HepG2 (cell line): ENCODE data around the gene RPS6KL1. TPM values are rescaled to one million over a fixed set of nuclear protein-coding genes. Genes with fewer than 3 reads are reported as not detected.

Source experiments
- ARID3A ChIP-seq: IDR thresholded peaks from 2 replicates; pipeline ENCODE4 v1.6.1; 2012; ENCODE audit warnings: low read depth, low read length, improper control_type of control experiment
- ARNTL ChIP-seq: sonication (generic); formaldehyde crosslinking; IDR thresholded peaks from 2 replicates; pipeline ENCODE4 v1.4.0; 2020; ENCODE audit warnings: mild to moderate bottlenecking, missing genetic modification reagents
- ATAD3A ChIP-seq: sonication (generic); formaldehyde crosslinking; IDR thresholded peaks from 2 replicates; pipeline ENCODE4 v1.4.0; 2020; ENCODE audit warnings: missing genetic modification reagents
- ATF5 ChIP-seq: sonication (generic); formaldehyde crosslinking; IDR thresholded peaks from 2 replicates; pipeline ENCODE4 v1.4.0; 2020; ENCODE audit warnings: mild to moderate bottlenecking, low read depth, missing genetic modification reagents
- CCAR2 ChIP-seq: fragments of 200-400 bp; formaldehyde crosslinking; optimal IDR thresholded peaks from 2 replicates; pipeline ENCODE3; 2018; ENCODE audit warnings: low read depth, mild to moderate bottlenecking, low read length, moderate library complexity
- ESRRA ChIP-seq: sonication (generic); formaldehyde crosslinking; IDR thresholded peaks from 2 replicates; pipeline ENCODE4 v1.5.1; 2020; ENCODE audit warnings: mild to moderate bottlenecking, low read depth, missing genetic modification reagents
- FOXO1 ChIP-seq: sonication (generic); formaldehyde crosslinking; IDR thresholded peaks from 2 replicates; pipeline ENCODE4 v1.4.0; 2020; ENCODE audit warnings: missing genetic modification reagents
- GPBP1L1 ChIP-seq: sonication (generic); formaldehyde crosslinking; IDR thresholded peaks from 2 replicates; pipeline ENCODE4 v1.5.0; 2020; ENCODE audit warnings: mild to moderate bottlenecking, missing genetic modification reagents
- MLLT10 ChIP-seq: sonication (generic); formaldehyde crosslinking; IDR thresholded peaks from 2 replicates; pipeline ENCODE4 v1.4.0; 2020; ENCODE audit warnings: missing genetic modification reagents
- PHF20 ChIP-seq: sonication (generic); formaldehyde crosslinking; IDR thresholded peaks from 2 replicates; pipeline ENCODE4 v1.5.0; 2020; ENCODE audit warnings: mild to moderate bottlenecking, missing genetic modification reagents
- SUZ12 ChIP-seq: fragments of 150-350 bp; IDR thresholded peaks from 2 replicates; pipeline ENCODE4 v1.6.1; 2014; ENCODE audit warnings: low read depth, low read length
- THRA ChIP-seq: sonication (generic); formaldehyde crosslinking; IDR thresholded peaks from 2 replicates; pipeline ENCODE4 v1.4.0; 2020; ENCODE audit warnings: missing genetic modification reagents, borderline replicate concordance
- XBP1 ChIP-seq: sonication (generic); formaldehyde crosslinking; IDR thresholded peaks from 2 replicates; pipeline ENCODE4 v1.5.0; 2020; ENCODE audit warnings: missing genetic modification reagents
- ZFX ChIP-seq: sonication (generic); formaldehyde crosslinking; IDR thresholded peaks from 2 replicates; pipeline ENCODE4 v1.4.0; 2020; ENCODE audit warnings: mild to moderate bottlenecking, low read depth, missing genetic modification reagents, moderate library complexity
- ZNF121 ChIP-seq: sonication (generic); formaldehyde crosslinking; IDR thresholded peaks from 2 replicates; pipeline ENCODE4 v1.5.0; 2020; ENCODE audit warnings: mild to moderate bottlenecking, missing genetic modification reagents
- ZNF598 ChIP-seq: sonication (generic); formaldehyde crosslinking; IDR thresholded peaks from 2 replicates; pipeline ENCODE4 v1.5.1; 2020; ENCODE audit warnings: mild to moderate bottlenecking, missing genetic modification reagents, borderline replicate concordance
- ZNF710 ChIP-seq: sonication (generic); formaldehyde crosslinking; IDR thresholded peaks from 2 replicates; pipeline ENCODE4 v1.5.0; 2020; ENCODE audit warnings: mild to moderate bottlenecking, missing genetic modification reagents, borderline replicate concordance
- ZNF766 ChIP-seq: sonication (generic); formaldehyde crosslinking; IDR thresholded peaks from 2 replicates; pipeline ENCODE4 v1.5.0; 2020; ENCODE audit warnings: missing genetic modification reagents, borderline replicate concordance
- polyA plus RNA-seq, 8 experiments: library from polyadenylated mRNA; depleted of rRNA in 3 of 8; stranded (reverse) in 7 of 8; unstranded in 1 of 8; fragments of >200 nt; fragmentation: Illumina TruSeq in 4 of 8; extraction: Trizol in 4 of 8; gene quantifications; 2 replicates each; pipeline versions ENCODE4 v1.2.1 to v1.2.3, GENCODE V29; 2011 to 2016; ENCODE audit warnings: low read depth in 4 of 8, missing spikeins in 1 of 8, mixed read lengths in 1 of 8; ENCODE audit not compliant: insufficient read depth in 1 of 8
- total RNA-seq, 5 experiments: library from RNA; depleted of rRNA; stranded (reverse); fragments of >200 nt; fragmentation: Illumina TruSeq; extraction: Trizol; gene quantifications; 2 replicates each; pipeline ENCODE4 v1.2.3, GENCODE V29; 2016; ENCODE audit warnings: low read depth in 1 of 5
- TF ChIP-seq, protein P1 (sequence below): sonication (generic); formaldehyde crosslinking; conservative IDR thresholded peaks from 2 replicates; pipeline ENCODE4 v1.4.0; 2020; ENCODE audit warnings: missing genetic modification reagents

RPS6KL1 gene
- total and polyA plus RNA-seq, 2 of the 13 experiments (the other 11 are each of a cell fraction or from before 2014, with no cell fraction given) = 6.5 to 11.5 TPM

GRCh38 chr14:74945852-74946658 lies 23.0 kb upstream of the RPS6KL1 start (continued):
- TF ChIP-seq ESRRA (CRISPR knock-in tag) (peak; percentile 98), THRA (CRISPR knock-in tag) (peak; percentile 60; the same call in 1 of the 2 replicates), MLLT10 (CRISPR knock-in tag) (no peak), ZNF710 (peak; percentile 95), ARNTL (CRISPR knock-in tag) (0 out of 2 replicates have a peak, but pooled peaks have one; percentile 14), ARID3A (peak; percentile 84), ZNF598 (CRISPR knock-in tag) (0 out of 2 replicates have a peak, but pooled peaks have one; percentile 19), ZFX (CRISPR knock-in tag) (0 out of 2 replicates have a peak, but pooled peaks have one; percentile 7), ATF5 (no peak), ZNF121 (peak; percentile 100), ZNF766 (CRISPR knock-in tag) (no peak), GPBP1L1 (CRISPR knock-in tag) (no peak), ATAD3A (CRISPR knock-in tag) (no peak), XBP1 (no peak), FOXO1 (CRISPR knock-in tag) (peak; percentile 36; the same call in 1 of the 2 replicates), SUZ12 (no peak), CCAR2 (no peak), PHF20 (no peak)
- TF ChIP-seq, protein P1, sequence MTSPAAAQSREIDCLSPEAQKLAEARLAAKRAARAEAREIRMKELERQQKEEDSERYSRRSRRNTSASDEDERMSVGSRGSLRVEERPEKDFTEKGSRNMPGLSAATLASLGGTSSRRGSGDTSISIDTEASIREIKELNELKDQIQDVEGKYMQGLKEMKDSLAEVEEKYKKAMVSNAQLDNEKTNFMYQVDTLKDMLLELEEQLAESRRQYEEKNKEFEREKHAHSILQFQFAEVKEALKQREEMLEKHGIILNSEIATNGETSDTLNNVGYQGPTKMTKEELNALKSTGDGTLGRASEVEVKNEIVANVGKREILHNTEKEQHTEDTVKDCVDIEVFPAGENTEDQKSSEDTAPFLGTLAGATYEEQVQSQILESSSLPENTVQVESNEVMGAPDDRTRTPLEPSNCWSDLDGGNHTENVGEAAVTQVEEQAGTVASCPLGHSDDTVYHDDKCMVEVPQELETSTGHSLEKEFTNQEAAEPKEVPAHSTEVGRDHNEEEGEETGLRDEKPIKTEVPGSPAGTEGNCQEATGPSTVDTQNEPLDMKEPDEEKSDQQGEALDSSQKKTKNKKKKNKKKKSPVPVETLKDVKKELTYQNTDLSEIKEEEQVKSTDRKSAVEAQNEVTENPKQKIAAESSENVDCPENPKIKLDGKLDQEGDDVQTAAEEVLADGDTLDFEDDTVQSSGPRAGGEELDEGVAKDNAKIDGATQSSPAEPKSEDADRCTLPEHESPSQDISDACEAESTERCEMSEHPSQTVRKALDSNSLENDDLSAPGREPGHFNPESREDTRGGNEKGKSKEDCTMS (CRISPR knock-in tag) = no peak
